Measurements from ENCODE around the gene PRPH2.
A peak's percentile ranks its signal among the peaks of the same experiment; 100 is the strongest.

Gene PRPH2

DNA sequence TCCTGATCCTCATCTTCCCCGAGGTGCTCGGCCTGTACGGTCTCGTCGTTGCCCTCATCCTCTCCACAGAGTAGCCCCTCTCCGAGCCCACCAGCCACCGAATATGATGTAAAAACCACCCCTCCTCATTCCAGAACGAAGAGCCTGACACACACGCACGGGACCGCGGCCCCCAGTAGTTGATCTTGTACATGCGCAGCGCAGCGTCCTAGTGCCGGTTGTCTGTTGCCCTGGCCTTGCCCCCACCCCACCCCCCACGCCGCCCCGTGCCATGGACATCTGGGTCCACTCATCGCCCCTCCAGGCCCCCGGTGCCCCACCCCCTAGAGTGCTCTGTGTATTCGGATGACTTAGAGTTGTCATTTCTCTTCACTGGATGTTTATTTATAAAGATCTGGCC is 5.2 kb upstream of the PRPH2 start:
- no peak overlapping the region for H3K4me3 ChIP-seq (ENCODE audit: severe bottlenecking)
- no peaks in the 10 kb centered on the region for H3K36me3 ChIP-seq (ENCODE audit: low read depth)
- no peak overlapping the region for H3K27ac ChIP-seq (ENCODE audit: poor library complexity, severe bottlenecking)
- no peak for ATAC-seq (ENCODE audit: low read depth)
- no peaks in the 10 kb centered on the region for H3K27me3 ChIP-seq (ENCODE audit: insufficient read depth, poor library complexity, severe bottlenecking)
- DNase-seq (ENCODE audit: low spot score), result no peak
- TF ChIP-seq, protein P1, sequence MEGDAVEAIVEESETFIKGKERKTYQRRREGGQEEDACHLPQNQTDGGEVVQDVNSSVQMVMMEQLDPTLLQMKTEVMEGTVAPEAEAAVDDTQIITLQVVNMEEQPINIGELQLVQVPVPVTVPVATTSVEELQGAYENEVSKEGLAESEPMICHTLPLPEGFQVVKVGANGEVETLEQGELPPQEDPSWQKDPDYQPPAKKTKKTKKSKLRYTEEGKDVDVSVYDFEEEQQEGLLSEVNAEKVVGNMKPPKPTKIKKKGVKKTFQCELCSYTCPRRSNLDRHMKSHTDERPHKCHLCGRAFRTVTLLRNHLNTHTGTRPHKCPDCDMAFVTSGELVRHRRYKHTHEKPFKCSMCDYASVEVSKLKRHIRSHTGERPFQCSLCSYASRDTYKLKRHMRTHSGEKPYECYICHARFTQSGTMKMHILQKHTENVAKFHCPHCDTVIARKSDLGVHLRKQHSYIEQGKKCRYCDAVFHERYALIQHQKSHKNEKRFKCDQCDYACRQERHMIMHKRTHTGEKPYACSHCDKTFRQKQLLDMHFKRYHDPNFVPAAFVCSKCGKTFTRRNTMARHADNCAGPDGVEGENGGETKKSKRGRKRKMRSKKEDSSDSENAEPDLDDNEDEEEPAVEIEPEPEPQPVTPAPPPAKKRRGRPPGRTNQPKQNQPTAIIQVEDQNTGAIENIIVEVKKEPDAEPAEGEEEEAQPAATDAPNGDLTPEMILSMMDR (IDR thresholded peaks at IDR 0.05; ENCODE audit: poor library complexity, severe bottlenecking), result no peak
- peaks cover 4% of the 10 kb centered on the region for H3K4me1 ChIP-seq (ENCODE audit: insufficient read depth, poor library complexity, severe bottlenecking)
- H3K9me3 ChIP-seq (ENCODE audit: severe bottlenecking), result peaks cover under 1% of the 10 kb centered on the region

DNA sequence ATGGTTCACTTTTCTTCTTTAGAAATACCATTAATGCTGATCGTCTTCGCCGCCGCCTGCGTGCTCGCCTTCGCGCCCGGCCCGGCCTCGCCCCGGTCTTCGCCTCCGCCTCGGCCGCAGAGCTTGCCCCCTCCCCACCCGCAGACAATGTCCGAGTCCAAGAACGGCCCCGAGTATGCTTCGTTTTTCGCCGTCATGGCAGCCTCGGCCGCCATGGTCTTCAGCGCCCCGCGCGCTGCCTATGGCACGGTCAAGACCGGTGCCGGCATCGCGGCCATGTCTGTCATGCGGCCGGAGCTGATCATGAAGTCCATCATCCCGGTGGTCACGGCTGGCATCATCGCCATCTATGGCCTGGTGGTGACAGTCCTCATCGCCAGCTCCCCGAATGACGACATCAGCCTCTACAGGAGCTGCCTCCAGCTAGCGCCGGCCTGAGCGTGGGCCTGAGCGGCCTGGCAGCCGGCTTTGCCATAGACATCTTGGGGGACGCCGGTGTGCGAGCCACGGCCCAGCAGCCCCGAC is 4.8 kb upstream of the PRPH2 start:
- no peak for DNase-seq (ENCODE audit: low spot score)
- Histone ChIP-seq H3K9me3 (ENCODE audit: severe bottlenecking) (no peaks in the 10 kb centered on the region), H3K27ac (ENCODE audit: poor library complexity, severe bottlenecking) (no peak overlapping the region), H3K27me3 (ENCODE audit: insufficient read depth, poor library complexity, severe bottlenecking) (no peaks in the 10 kb centered on the region), H3K4me1 (ENCODE audit: insufficient read depth, poor library complexity, severe bottlenecking) (peaks cover 4% of the 10 kb centered on the region), H3K4me3 (ENCODE audit: severe bottlenecking) (peak overlapping the region; percentile 15), H3K36me3 (ENCODE audit: low read depth) (no peaks in the 10 kb centered on the region)
- no peak for ATAC-seq (ENCODE audit: low read depth)
- TF ChIP-seq, protein P1 (IDR thresholded peaks at IDR 0.05; ENCODE audit: poor library complexity, severe bottlenecking), result no peak

DNA sequence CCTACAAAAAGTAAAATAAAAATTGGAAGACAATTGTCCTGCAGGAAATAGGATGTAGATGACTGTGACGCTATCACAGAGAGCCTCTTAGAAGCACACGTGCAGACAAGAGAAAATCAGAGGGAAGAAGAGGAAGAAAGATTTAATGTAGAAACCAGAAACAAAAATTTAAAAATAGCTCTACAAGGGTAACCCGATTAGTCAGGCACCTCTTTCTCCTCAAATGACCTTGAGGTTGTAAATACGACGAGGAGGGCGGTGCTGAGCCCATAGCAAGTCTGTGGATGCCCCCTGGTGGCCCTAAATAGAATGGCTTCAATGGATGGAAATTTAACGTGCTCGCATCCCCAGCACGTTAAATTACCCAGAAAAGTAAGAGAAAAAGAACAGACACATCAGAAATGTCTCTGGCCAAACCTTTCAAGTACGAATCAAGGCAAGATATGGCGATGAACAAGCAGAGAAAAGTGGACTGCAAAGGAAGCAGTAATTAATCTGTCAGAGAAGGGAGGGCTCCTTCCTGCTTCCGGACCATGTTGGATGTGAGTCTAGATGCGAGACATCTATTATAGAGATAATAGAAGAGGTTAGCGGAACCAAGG is 4.2 kb upstream of the PRPH2 start:
- ATAC-seq (ENCODE audit: low read depth) (peak; percentile 81), DNase-seq (ENCODE audit: low spot score) (no peak)
- H3K27me3 ChIP-seq (ENCODE audit: insufficient read depth, poor library complexity, severe bottlenecking), result no peaks in the 10 kb centered on the region
- no peak overlapping the region for H3K27ac ChIP-seq (ENCODE audit: poor library complexity, severe bottlenecking)
- H3K36me3 ChIP-seq (ENCODE audit: low read depth), result no peaks in the 10 kb centered on the region
- peak overlapping the region; percentile 15 for H3K4me3 ChIP-seq (ENCODE audit: severe bottlenecking)
- no peaks in the 10 kb centered on the region for H3K9me3 ChIP-seq (ENCODE audit: severe bottlenecking)
- peaks cover 4% of the 10 kb centered on the region for H3K4me1 ChIP-seq (ENCODE audit: insufficient read depth, poor library complexity, severe bottlenecking)
- TF ChIP-seq, protein P1 (IDR thresholded peaks at IDR 0.05; ENCODE audit: poor library complexity, severe bottlenecking), result peak; percentile 95

DNA sequence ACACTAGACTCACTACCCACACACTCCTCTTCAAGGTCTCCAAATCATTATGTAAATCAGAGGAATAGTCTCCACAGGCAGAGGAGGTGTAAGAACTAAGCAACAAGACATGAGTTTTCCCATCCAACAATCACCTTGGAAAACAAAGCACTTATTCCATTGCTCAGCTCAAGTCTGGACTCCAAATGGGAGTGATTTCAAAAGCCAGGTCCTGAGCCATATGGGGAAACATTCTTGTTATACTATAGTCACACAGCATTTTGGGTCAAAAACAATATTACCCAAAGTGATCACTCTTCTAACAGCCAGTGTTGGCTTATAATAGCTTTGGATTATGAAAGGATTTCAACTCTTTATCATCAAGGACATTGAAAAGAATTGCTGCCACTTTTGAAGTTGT is 3.6 kb upstream of the PRPH2 start:
- H3K9me3 ChIP-seq (ENCODE audit: severe bottlenecking), result no peaks in the 10 kb centered on the region
- DNase-seq (ENCODE audit: low spot score) (no peak), ATAC-seq (ENCODE audit: low read depth) (no peak)
- no peak overlapping the region for H3K27ac ChIP-seq (ENCODE audit: poor library complexity, severe bottlenecking)
- peaks cover 4% of the 10 kb centered on the region for H3K4me1 ChIP-seq (ENCODE audit: insufficient read depth, poor library complexity, severe bottlenecking)
- no peaks in the 10 kb centered on the region for H3K27me3 ChIP-seq (ENCODE audit: insufficient read depth, poor library complexity, severe bottlenecking)
- TF ChIP-seq, protein P1 (IDR thresholded peaks at IDR 0.05; ENCODE audit: poor library complexity, severe bottlenecking), result no peak
- no peaks in the 10 kb centered on the region for H3K36me3 ChIP-seq (ENCODE audit: low read depth)
- H3K4me3 ChIP-seq (ENCODE audit: severe bottlenecking), result no peak overlapping the region

DNA sequence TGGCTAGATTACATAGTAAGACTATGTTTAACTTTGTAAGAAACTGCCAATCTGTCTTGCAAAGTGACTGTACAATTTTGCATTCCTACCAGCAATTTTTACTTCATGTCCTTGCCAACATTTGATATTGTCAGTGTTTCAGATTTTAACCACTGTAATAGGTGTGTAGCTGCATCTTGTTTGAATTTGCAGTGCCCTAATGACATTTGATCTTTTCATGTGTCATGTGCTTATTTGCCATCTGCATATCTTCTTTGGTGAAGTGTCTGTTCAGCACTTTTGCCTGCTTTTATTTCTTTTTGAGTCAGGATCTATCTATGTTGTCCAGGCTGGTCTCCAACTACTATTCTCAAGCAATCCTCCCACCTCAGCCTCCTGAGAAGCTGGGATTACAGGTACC is 2.4 kb upstream of the PRPH2 start:
- H3K4me1 ChIP-seq (ENCODE audit: insufficient read depth, poor library complexity, severe bottlenecking), result peaks cover 4% of the 10 kb centered on the region
- no peak for ATAC-seq (ENCODE audit: low read depth)
- TF ChIP-seq, protein P1 (IDR thresholded peaks at IDR 0.05; ENCODE audit: poor library complexity, severe bottlenecking), result no peak
- no peak overlapping the region for H3K4me3 ChIP-seq (ENCODE audit: severe bottlenecking)
- H3K27ac ChIP-seq (ENCODE audit: poor library complexity, severe bottlenecking), result no peak overlapping the region
- H3K27me3 ChIP-seq (ENCODE audit: insufficient read depth, poor library complexity, severe bottlenecking), result no peaks in the 10 kb centered on the region
- H3K36me3 ChIP-seq (ENCODE audit: low read depth), result no peaks in the 10 kb centered on the region
- no peaks in the 10 kb centered on the region for H3K9me3 ChIP-seq (ENCODE audit: severe bottlenecking)
- DNase-seq (ENCODE audit: low spot score), result no peak

Data from RWPE2 (cell line).